Breast epithelium (tissue), 4 donors: ENCODE results near the gene METTL4. TPM values are rescaled to one million over a fixed set of nuclear protein-coding genes. Genes with fewer than 3 reads are reported as not detected.

Source experiments
- DNase-seq, 2 donors: peaks; one replicate each; pipeline ENCODE4 v3.0.0-alpha.2; 2019; ENCODE audit warnings: low spot score in 2 of 2
- H3K27ac ChIP-seq, 2 donors: fragments of 200-600 bp; sonication (generic) in 1 of 2; one replicate each; pipeline ENCODE4 v1.5.1; 2016 to 2019; ENCODE audit warnings: mild to moderate bottlenecking in 1 of 2
- H3K27me3 ChIP-seq, 2 donors: fragments of 200-600 bp; sonication (generic) in 1 of 2; one replicate each; pipeline versions ENCODE4 v1.5.1 to v1.6.0; 2017 to 2019; ENCODE audit warnings: control low read depth in 1 of 2, mild to moderate bottlenecking in 1 of 2
- H3K36me3 ChIP-seq: fragments of 200-600 bp; one replicate; pipeline ENCODE4 v1.5.1; 2019
- H3K4me1 ChIP-seq, 2 donors: fragments of 200-600 bp; sonication (generic); one replicate each; pipeline ENCODE4 v1.5.1; 2016 to 2019; ENCODE audit warnings: control low read depth in 1 of 2
- H3K4me3 ChIP-seq, 3 donors: fragments of 200-600 bp; sonication (generic); 1 replicate in 2 of 3; 2 replicates in 1 of 3; pipeline ENCODE4 v1.5.1; 2016 to 2019; ENCODE audit warnings: mild to moderate bottlenecking in 3 of 3, moderate library complexity in 2 of 3
- H3K9me3 ChIP-seq, 2 donors: fragments of 200-600 bp; sonication (generic) in 1 of 2; one replicate each; pipeline ENCODE4 v1.5.1; 2016 to 2019; ENCODE audit warnings: control low read depth in 1 of 2
- CTCF ChIP-seq, 3 donors: fragments of 450-650 bp; IDR thresholded peaks; one replicate each; pipeline ENCODE4 v1.5.1; 2016 to 2017; ENCODE audit warnings: antibody characterized with exemption in 3 of 3, mild to moderate bottlenecking in 3 of 3, moderate library complexity in 3 of 3
- POLR2A ChIP-seq: fragments of 450-650 bp; IDR thresholded peaks from one replicate; pipeline ENCODE4 v1.6.1; 2016; ENCODE audit warnings: antibody characterized with exemption, mild to moderate bottlenecking, moderate library complexity
- POLR2AphosphoS5 ChIP-seq, 3 donors: sonication (generic); formaldehyde crosslinking; IDR thresholded peaks; one replicate each; pipeline ENCODE4 v1.6.1; 2017; ENCODE audit warnings: antibody characterized with exemption in 3 of 3
- intact Hi-C: fragments of 100-400 bp; cut with DNase I; formaldehyde crosslinking; loops from one replicate; pipeline ENCODE4 v1.15.1; 2023; ENCODE audit warnings: low total_unique reads
- total RNA-seq, 3 donors: library from RNA; depleted of rRNA; stranded (reverse); fragments of >200 nt; gene quantifications; one replicate each; pipeline ENCODE4 v1.1.0, GENCODE V29; 2016

Gene METTL4, protein sequence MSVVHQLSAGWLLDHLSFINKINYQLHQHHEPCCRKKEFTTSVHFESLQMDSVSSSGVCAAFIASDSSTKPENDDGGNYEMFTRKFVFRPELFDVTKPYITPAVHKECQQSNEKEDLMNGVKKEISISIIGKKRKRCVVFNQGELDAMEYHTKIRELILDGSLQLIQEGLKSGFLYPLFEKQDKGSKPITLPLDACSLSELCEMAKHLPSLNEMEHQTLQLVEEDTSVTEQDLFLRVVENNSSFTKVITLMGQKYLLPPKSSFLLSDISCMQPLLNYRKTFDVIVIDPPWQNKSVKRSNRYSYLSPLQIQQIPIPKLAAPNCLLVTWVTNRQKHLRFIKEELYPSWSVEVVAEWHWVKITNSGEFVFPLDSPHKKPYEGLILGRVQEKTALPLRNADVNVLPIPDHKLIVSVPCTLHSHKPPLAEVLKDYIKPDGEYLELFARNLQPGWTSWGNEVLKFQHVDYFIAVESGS
- 10 to 100 TPM in 1 of 3 donors, 1 to 10 TPM in 2; 4.0 to 11.3 (median 7.2) TPM for total RNA-seq

DNA sequence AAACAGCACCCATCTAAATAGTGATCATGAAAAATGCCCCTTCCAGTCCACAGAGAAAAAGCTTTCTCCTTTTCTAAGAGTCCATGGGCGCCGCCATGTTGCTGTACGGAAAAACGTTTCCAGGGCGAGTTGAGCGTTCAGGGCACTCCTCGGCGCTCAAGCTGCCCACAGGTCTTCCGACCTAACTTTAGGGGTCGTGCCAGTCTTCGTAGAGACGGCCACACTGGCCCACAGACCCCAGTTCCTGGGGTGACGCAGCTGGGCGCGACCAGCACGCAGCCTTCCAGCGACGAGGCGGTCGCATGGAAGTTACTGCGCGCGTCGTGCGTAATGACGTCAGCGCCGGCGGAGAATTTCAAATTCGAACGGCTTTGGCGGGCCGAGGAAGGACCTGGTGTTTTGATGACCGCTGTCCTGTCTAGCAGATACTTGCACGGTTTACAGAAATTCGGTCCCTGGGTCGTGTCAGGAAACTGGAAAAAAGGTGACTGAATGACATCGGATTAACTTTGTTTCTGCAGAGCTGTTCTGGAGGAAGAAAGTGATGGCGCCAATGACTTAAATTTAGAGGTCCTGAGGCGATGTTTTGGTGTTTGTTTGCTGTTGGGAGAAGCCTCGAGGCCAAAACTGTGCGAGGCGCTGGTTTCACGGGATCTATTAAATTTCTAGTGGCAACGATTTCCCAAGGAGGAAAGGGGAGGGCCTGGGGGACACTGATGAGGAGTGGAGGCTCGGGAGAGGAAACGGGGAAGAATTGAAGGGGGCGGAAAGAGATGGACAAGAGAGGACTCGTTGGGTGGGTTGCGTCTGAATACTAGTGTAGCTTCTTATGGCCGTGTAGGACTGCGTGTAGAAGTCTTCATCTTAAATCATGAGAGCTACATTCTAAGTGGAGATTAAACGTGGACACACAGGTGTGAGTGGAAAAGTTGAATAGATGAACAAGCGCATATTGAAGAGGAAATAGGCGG, at the start of gene METTL4, which contains the start of gene NDC80:
Gene METTL4, minus strand, starts transcription at position 306 of the 971 bp plus-strand sequence. CDS start 4,289 bp downstream, outside the sequence.
Gene NDC80, plus strand, starts transcription at position 358 of the 971 bp plus-strand sequence. CDS start 1,429 bp downstream, outside the sequence.
- Histone ChIP-seq H3K27ac (peak within 1 kb of the TSS; percentile 97 to 98), H3K27me3 (no peaks in the 10 kb centered on the region), H3K9me3 (no peaks in the 10 kb centered on the region), H3K4me1 (peaks cover 0 to 15% of the 10 kb centered on the region in 2 donors), H3K36me3 (no peaks in the 10 kb centered on the region), H3K4me3 (peak within 1 kb of the TSS; percentile 58 to 77 (median 64))
- DNase-seq, result peak; percentile 66 to 77
- intact Hi-C loops, result no loop called here
- TF ChIP-seq CTCF (IDR thresholded peaks at IDR 0.05) (no peak), POLR2AphosphoS5 (IDR thresholded peaks at IDR 0.05) (peak; percentile 86 to 94 (median 87)), POLR2A (no peak)

DNA sequence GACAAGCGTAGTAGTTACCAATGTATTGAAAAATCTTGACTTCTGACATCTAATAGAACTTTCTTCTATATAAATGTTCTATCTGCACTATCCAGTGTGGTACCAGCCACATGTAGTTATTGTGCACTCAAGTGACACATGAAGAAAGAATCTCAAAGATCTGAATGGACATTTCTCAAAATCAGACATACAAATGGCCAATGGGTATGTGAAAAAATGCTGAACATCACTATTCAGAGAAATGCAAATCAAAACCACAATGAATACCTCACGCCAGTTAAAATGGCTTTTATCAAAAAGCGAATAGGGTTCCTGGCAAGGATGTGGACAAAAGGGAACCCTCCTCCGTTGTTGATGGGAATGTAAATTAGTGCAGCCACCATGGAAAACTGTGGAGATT, 46.7 kb upstream of the METTL4 start:
- intact Hi-C loops, result no loop called here
- Histone ChIP-seq H3K36me3 (no peaks in the 10 kb centered on the region), H3K27me3 (no peaks in the 10 kb centered on the region), H3K4me1 (no peaks in the 10 kb centered on the region), H3K27ac (no peak overlapping the region), H3K9me3 (no peaks in the 10 kb centered on the region), H3K4me3 (no peak overlapping the region)
- TF ChIP-seq POLR2A (no peak), CTCF (IDR thresholded peaks at IDR 0.05) (no peak), POLR2AphosphoS5 (IDR thresholded peaks at IDR 0.05) (no peak)
- no peak for DNase-seq

DNA sequence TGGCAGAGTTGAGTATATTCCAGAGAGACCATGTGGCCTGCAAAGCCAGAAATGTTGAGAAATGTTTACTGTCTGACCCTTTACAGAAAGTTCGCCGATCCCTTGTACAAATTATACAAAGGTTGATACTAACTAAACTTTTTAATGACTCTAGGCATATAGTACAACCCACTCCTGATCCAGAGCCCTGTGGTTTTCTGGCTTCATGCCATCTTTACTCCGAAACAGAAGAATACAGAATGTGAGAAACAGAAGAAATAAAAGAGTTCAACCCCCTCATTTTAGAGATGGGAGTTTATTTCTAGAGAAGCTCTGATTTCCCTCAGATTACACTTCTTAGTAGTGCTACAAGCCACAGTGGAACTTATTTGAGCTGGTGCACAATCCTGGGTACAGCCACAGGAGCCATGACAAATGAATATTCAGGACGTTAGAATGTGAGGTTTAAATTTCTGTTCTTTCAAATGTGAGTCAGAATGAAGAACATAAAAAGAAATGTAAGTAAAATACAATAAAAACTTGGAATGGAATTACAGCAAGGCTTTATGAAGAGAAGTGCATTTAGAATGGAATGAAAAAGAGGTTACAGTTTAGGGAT, 46.2 kb upstream of the METTL4 start:
- intact Hi-C loops, result no loop called here
- DNase-seq, result no peak
- no peak overlapping the region for H3K27ac ChIP-seq
- no peak overlapping the region for H3K4me3 ChIP-seq
- H3K27me3 ChIP-seq, result no peaks in the 10 kb centered on the region
- H3K36me3 ChIP-seq, result no peaks in the 10 kb centered on the region
- no peaks in the 10 kb centered on the region for H3K4me1 ChIP-seq
- TF ChIP-seq POLR2A (no peak), CTCF (IDR thresholded peaks at IDR 0.05) (no peak), POLR2AphosphoS5 (IDR thresholded peaks at IDR 0.05) (no peak)
- no peaks in the 10 kb centered on the region for H3K9me3 ChIP-seq

GRCh38 chr18:2612996-2613395, 41.7 kb upstream of the METTL4 start:
- Histone ChIP-seq H3K36me3 (no peaks in the 10 kb centered on the region), H3K27me3 (no peaks in the 10 kb centered on the region), H3K4me1 (no peaks in the 10 kb centered on the region), H3K27ac (no peak overlapping the region), H3K4me3 (no peak overlapping the region), H3K9me3 (no peaks in the 10 kb centered on the region)
- TF ChIP-seq POLR2A (no peak), POLR2AphosphoS5 (IDR thresholded peaks at IDR 0.05) (no peak), CTCF (IDR thresholded peaks at IDR 0.05) (no peak)
- intact Hi-C loops, result no loop called here
- no peak for DNase-seq
